Urothelium cell line (cell line): Measurements from ENCODE around the gene WSCD2.

Experiments used
- DNase-seq: peaks from one replicate; pipeline ENCODE4 v3.0.0; 2011; ENCODE audit warnings: low spot score, mixed read lengths
- FAIRE-seq: peaks from 2 replicates; lab custom pipeline; 2011; peaks lifted over from hg19 to GRCh38; lab: Jason Lieb, UNC

The WSCD2 gene

DNA sequence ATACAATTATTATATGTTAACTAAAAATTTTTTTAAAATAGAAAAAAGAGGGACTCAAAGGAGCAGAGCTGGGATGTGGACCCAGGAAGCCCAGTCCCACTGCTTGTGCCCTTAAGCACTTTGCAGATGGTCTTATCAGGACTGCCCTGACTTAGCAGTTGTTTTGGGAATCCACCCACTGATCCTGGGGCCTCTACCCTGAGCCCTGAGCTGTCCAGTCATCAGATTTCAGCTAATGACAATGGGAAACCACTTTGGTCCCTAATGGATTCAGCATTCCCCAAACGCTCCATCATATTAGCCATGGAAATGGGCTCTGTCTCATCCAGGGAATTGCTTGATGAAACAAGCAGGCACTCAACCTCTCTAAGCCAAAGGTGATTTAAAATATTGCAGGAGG is 22.5 kb upstream of the WSCD2 start:
- FAIRE-seq (no peak), DNase-seq (no peak)

GRCh38 chr12:108107293-108107692 is 21.8 kb upstream of the WSCD2 start:
- FAIRE-seq = no peak

DNA sequence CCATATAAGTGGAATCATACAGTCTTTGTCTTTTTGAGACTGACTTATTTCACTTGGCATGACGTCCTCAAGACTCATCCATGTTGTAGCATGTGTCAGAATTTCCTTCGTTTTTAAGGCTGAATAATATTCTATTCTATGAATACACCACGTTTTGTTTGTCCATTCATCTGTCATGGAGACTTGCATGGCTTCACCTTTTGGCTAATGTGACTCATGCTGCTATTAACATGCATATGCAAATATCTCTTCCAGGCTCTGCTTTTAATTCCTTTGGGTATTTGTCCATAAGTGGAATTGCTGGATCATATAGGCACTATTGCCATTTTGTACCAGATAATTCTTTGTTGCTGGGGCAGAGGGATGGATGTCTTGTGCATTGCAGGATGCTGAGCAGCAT is 19.6 kb upstream of the WSCD2 start:
- FAIRE-seq = no peak

More at GRCh38 chr12:108107293-108107692, 21.8 kb upstream of the WSCD2 start:
- DNase-seq = no peak

GRCh38 chr12:108109954-108110353 is 19.1 kb upstream of the WSCD2 start:
- FAIRE-seq (no peak), DNase-seq (no peak)

More for the DNA sequence above, 19.6 kb upstream of the WSCD2 start:
- DNase-seq = no peak

DNA sequence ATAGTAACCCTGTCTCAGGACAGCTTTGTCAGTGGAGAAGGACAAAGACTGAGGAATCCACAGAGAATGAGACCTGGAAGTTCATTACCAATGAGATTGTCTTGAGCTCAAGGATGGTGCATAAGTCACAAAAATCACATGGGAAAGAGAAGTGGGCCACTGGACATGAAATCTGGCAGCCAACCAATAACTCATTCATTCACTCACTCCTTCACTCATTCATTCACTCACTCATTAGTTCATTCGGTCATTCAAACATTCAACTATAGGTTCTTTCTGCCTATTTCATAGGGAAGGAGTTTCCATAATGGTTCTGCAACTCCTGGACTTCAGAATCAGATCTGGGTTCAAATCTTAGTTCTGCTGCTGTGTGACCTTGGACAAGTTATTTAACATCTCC is 18.2 kb upstream of the WSCD2 start:
- no peak for FAIRE-seq

GRCh38 chr12:108112832-108113556 is 16.1 kb upstream of the WSCD2 start:
- no peak for DNase-seq
- FAIRE-seq = no peak

More for the DNA sequence above, 18.2 kb upstream of the WSCD2 start:
- no peak for DNase-seq

GRCh38 chr12:108115123-108116121 is 13.7 kb upstream of the WSCD2 start:
- no peak for DNase-seq
- no peak for FAIRE-seq

GRCh38 chr12:108116254-108116653 is 12.8 kb upstream of the WSCD2 start:
- DNase-seq (no peak), FAIRE-seq (no peak)

- FAIRE-seq (no peak), DNase-seq (no peak)
Observed at GRCh38 chr12:108116699-108117098, 12.4 kb upstream of the WSCD2 start.

DNA sequence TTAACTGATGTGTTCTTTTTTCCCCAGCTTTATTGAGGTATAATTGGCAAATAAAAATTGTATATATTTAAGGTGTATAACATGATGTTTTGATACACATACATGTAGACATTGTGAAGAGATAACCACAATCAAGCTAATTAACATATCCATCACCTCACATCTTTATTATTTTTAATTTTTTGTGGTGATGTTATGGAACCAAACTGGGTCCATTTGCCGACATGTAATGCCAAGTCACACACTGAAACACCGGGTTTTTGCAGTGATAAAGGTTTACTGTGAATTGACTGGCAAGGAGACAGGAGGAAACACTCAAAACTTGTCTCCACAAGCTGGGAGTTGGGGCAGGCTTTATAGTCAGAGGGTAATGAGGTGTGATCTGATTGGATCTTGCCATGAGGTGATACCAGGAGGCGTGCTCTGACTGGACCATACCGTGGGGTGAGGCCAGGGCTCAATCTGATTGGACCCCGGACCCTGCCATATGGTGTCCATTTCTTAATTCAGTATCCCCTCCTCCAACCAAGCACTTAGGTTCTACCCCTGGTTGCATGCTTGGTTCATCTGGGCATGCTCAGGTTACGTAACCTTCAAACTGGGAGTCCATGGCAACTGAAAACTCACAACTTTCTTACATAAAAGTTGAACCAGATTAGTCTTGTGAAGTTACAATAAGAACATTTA is 11.8 kb upstream of the WSCD2 start:
- no peak for DNase-seq
- no peak for FAIRE-seq

GRCh38 chr12:108117902-108118301 is 11.2 kb upstream of the WSCD2 start:
- no peak for DNase-seq
- no peak for FAIRE-seq

GRCh38 chr12:108119126-108119973 is 9.7 kb upstream of the WSCD2 start:
- FAIRE-seq (no peak), DNase-seq (no peak)

DNA sequence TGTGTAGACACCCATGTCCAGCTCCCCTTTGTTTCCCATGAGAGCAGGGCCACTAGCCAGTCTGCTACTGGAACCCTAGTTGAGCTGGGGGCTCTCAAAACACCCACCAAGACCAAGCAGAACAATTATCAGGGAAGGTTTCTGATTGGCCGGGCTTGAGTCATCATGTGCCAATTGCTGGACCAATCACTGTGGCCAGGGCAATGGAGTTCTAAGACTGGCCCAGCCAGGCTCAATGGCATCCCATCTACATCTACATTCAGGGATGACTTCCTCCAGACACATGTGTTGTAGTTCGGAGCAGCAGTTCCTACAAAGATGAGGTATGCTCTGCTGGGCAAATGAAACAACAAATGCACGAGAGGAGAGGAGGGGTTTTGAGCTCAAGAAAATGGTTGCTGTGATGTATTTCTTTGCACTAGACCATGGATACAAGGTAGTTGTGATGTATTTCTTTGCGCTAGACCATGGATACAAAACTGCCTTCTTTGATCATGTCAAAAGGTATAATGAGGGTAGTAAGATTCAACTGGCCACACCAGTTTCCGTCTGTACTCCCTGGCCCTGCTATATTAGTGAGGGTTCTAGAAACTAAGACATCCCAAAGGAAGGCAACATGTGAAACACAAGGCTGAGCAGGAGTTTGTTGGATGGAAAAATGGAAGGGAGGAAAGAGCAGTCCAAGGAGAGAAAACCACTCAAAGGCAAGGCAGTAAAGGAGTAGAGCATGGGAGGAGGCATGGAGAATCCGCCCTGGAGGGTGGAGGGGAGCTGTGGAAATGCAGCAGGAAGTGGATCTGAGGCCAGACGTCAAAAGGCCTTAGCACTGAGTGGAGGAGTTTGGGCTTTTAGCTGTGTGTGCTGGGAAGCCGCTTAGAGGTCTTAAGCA is 8.9 kb upstream of the WSCD2 start:
- FAIRE-seq (no peak), DNase-seq (no peak)

GRCh38 chr12:108120863-108121165 is 8.3 kb upstream of the WSCD2 start:
- FAIRE-seq = no peak
- no peak for DNase-seq

- DNase-seq (no peak), FAIRE-seq (no peak)
Observed at GRCh38 chr12:108121320-108121719, 7.8 kb upstream of the WSCD2 start.

- no peak for FAIRE-seq
- DNase-seq = no peak
Observed at GRCh38 chr12:108121728-108122471, 7.2 kb upstream of the WSCD2 start.

GRCh38 chr12:108122644-108123043 is 6.4 kb upstream of the WSCD2 start:
- no peak for FAIRE-seq

GRCh38 chr12:108123402-108123801 is 5.7 kb upstream of the WSCD2 start:
- DNase-seq = no peak
- FAIRE-seq = no peak

More at GRCh38 chr12:108122644-108123043, 6.4 kb upstream of the WSCD2 start:
- DNase-seq = no peak

DNA sequence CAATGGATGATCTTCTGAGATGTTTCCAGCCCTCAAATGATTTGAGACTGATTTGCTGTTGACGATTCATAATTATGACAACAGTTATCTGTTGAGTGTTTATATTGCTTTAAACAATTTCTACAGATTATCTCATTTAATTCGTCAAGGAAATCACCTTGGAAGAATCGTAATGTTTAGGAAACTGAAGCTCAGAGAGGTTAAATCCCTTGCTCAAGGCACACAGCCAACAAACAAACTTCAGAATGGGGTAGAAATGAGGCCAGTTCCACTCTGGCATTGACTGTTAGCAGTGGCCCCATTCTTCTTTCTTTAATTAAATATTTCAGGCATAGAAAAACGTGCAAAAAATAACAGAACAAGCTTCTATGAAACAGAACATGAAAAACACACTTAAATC is 4.0 kb upstream of the WSCD2 start:
- FAIRE-seq (no peak), DNase-seq (no peak)
